Psoas muscle (tissue), 8 donors: ENCODE data around the gene C8B. TPM values are rescaled to one million over a fixed set of nuclear protein-coding genes. Genes with fewer than 3 reads are reported as not detected.

ENCODE experiments used
- ATAC-seq, 4 donors: fragments of 200-7000 bp; cut with Tn5 transposase; one replicate each; pipeline ENCODE4 v1.9.1; 2020; ENCODE audit warnings: moderate library complexity in 3 of 4, mild to moderate bottlenecking in 2 of 4
- DNase-seq, 2 donors: peaks; one replicate each; pipeline ENCODE4 v3.0.0-alpha.2; 2020
- H3K27ac ChIP-seq: fragments of 200-600 bp; one replicate; pipeline ENCODE4 v1.8.0; 2022
- H3K27me3 ChIP-seq, 3 donors: fragments of 200-600 bp in 1 of 3; one replicate each; pipeline versions ENCODE4 v1.6.1 to v1.8.0; 2013 to 2022; ENCODE audit warnings: low read length in 2 of 3, mild to moderate bottlenecking in 2 of 3, moderate library complexity in 1 of 3; ENCODE audit not compliant: insufficient read depth in 3 of 3
- H3K36me3 ChIP-seq, 2 donors: fragments of 200-600 bp in 1 of 2; one replicate each; pipeline versions ENCODE4 v1.6.1 to v1.8.0; 2013 to 2022; ENCODE audit warnings: low read depth in 1 of 2, mild to moderate bottlenecking in 1 of 2, moderate library complexity in 1 of 2; ENCODE audit not compliant: insufficient read depth in 1 of 2
- H3K4me1 ChIP-seq: fragments of 200-600 bp; one replicate; pipeline ENCODE4 v1.8.0; 2022
- H3K4me3 ChIP-seq: fragments of 200-600 bp; one replicate; pipeline ENCODE4 v1.8.0; 2022; ENCODE audit warnings: mild to moderate bottlenecking
- H3K9me3 ChIP-seq: fragments of 200-600 bp; one replicate; pipeline ENCODE4 v1.8.0; 2022
- CTCF ChIP-seq: fragments of 200-600 bp; IDR thresholded peaks from one replicate; pipeline ENCODE4 v1.8.0; 2022; ENCODE audit warnings: antibody characterized with exemption
- WGBS, 3 donors: extraction: QIAGEN DNeasy Blood & Tissue Kit; methylation state at CpG; one replicate each; pipeline versions ENCODE4 v1.1.6 to v1.1.7; 2013; 5-methylcytosine and 5-hydroxymethylcytosine counted together
- intact Hi-C, 2 donors: fragments of 100-400 bp; cut with DNase I; formaldehyde crosslinking; loops; one replicate each; pipeline versions ENCODE4 v1.11.0 to v1.14.2; 2022
- polyA plus RNA-seq, 3 donors: library from polyadenylated mRNA; stranded (reverse); fragments of 200-250 nt; gene quantifications; one replicate each; pipeline ENCODE4 v1.2.3, GENCODE V29; 2013
- total RNA-seq, 4 donors: library from RNA; stranded (reverse); fragmentation: NEBNext Ultra II Directional in 2 of 4; extraction: Animal tissue kit (Norgen Biotek cat#: 25700) in 2 of 4; gene quantifications; one replicate each; pipeline versions ENCODE4 v1.2.1 to v1.2.4, GENCODE V29; 2021 to 2023
- donor health status: healthy with polysubstance abuse.
- donor health status: DM: no; HTN: no; CAD: no; lungs with moderate emphysema.
- donor health status: Bipolar disorder and iron deficiency.
- donor health status: healthy.
- donor health status: DM: yes; HTN: yes; CAD: no.
- donor health status: DM: no; HTN: no; CAD: no.
- donor health status: DM: no; HTN: no; CAD: no.
- donor health status: DM: yes; HTN: yes; CAD: no.

C8B gene
- total and polyA plus RNA-seq, 7 donors, result not detected

- ATAC-seq, result no peak
- DNase-seq, result no peak
- H3K27ac ChIP-seq, result no peak overlapping the region
- H3K4me1 ChIP-seq, result no peaks in the 10 kb centered on the region
- H3K4me3 ChIP-seq, result no peak overlapping the region
- 77 to 96% (median 90%) methylated on average over 1 of the region's 1 CpG for WGBS, 3 donors
- intact Hi-C loops, result no loop called here
- H3K9me3 ChIP-seq, result no peaks in the 10 kb centered on the region
- no peak for TF ChIP-seq CTCF
- H3K27me3 ChIP-seq, result no peaks in the 10 kb centered on the region
- no peaks in the 10 kb centered on the region for H3K36me3 ChIP-seq
Observed at GRCh38 chr1:56908619-56909221, 57.1 kb downstream of the C8B start.

- DNase-seq, result no peak
- Histone ChIP-seq H3K4me3 (no peak overlapping the region), H3K27me3 (no peaks in the 10 kb centered on the region), H3K9me3 (no peaks in the 10 kb centered on the region), H3K36me3 (no peaks in the 10 kb centered on the region), H3K4me1 (no peaks in the 10 kb centered on the region), H3K27ac (no peak overlapping the region)
- ATAC-seq, result no peak
- intact Hi-C loops, result no loop called here
- WGBS, 3 donors, result 82 to 91% (median 90%) methylated on average over 3 of the region's 3 CpGs
- TF ChIP-seq CTCF, result no peak
Observed at GRCh38 chr1:56905667-56906066, 60.1 kb downstream of the C8B start.

- Histone ChIP-seq H3K9me3 (no peaks in the 10 kb centered on the region), H3K27me3 (no peaks in the 10 kb centered on the region), H3K4me3 (no peak overlapping the region), H3K27ac (no peak overlapping the region), H3K4me1 (no peaks in the 10 kb centered on the region), H3K36me3 (no peaks in the 10 kb centered on the region)
- TF ChIP-seq CTCF, result no peak
- ATAC-seq (no peak), DNase-seq (no peak)
- WGBS, 3 donors, result 58 to 70% (median 62%) methylated on average over 2 of the region's 2 CpGs
- intact Hi-C loops, result no loop called here
Observed at GRCh38 chr1:56904663-56905397, 61.0 kb downstream of the C8B start.

- H3K36me3 ChIP-seq, result no peaks in the 10 kb centered on the region
- TF ChIP-seq CTCF, result no peak
- H3K4me1 ChIP-seq, result no peaks in the 10 kb centered on the region
- intact Hi-C loops, result no loop called here
- no peak overlapping the region for H3K27ac ChIP-seq
- no peak overlapping the region for H3K4me3 ChIP-seq
- no peaks in the 10 kb centered on the region for H3K9me3 ChIP-seq
- WGBS, 3 donors, result 94 to 96% (median 94%) methylated on average over 1 of the region's 1 CpG
- H3K27me3 ChIP-seq, result no peaks in the 10 kb centered on the region
- no peak for DNase-seq
- no peak for ATAC-seq
Observed at GRCh38 chr1:56903778-56904177, 62.0 kb downstream of the C8B start.
